Tibial nerve (tissue), 4 donors: ENCODE data around the gene ST6GALNAC6. TPM values are rescaled to one million over a fixed set of nuclear protein-coding genes. Genes with fewer than 3 reads are reported as not detected.

Source experiments
- DNase-seq, 2 donors: peaks; one replicate each; pipeline ENCODE4 v3.0.0-alpha.2; 2019; ENCODE audit warnings: low spot score in 2 of 2
- H3K27ac ChIP-seq, 4 donors: fragments of 200-600 bp; sonication (generic) in 3 of 4; one replicate each; pipeline ENCODE4 v1.5.1; 2017 to 2019; ENCODE audit warnings: mild to moderate bottlenecking in 1 of 4
- H3K27me3 ChIP-seq, 2 donors: fragments of 200-600 bp; sonication (generic) in 1 of 2; one replicate each; pipeline versions ENCODE4 v1.5.1 to v1.6.0; 2017 to 2019
- H3K36me3 ChIP-seq, 3 donors: fragments of 200-600 bp; sonication (generic); one replicate each; pipeline ENCODE4 v1.5.1; 2018 to 2019
- H3K4me1 ChIP-seq, 4 donors: fragments of 200-600 bp; sonication (generic) in 3 of 4; one replicate each; pipeline ENCODE4 v1.5.1; 2017 to 2019
- H3K4me3 ChIP-seq, 4 donors: fragments of 200-600 bp; sonication (generic) in 3 of 4; one replicate each; pipeline ENCODE4 v1.5.1; 2017 to 2019; ENCODE audit warnings: mild to moderate bottlenecking in 1 of 4, moderate library complexity in 1 of 4
- H3K9me3 ChIP-seq, 4 donors: fragments of 200-600 bp; sonication (generic) in 3 of 4; one replicate each; pipeline ENCODE4 v1.5.1; 2017 to 2019
- EP300 ChIP-seq, 2 donors: sonication (generic); formaldehyde crosslinking; IDR thresholded peaks; one replicate each; pipeline ENCODE4 v1.6.1; 2017; ENCODE audit warnings: antibody characterized with exemption in 2 of 2, mild to moderate bottlenecking in 1 of 2
- POLR2A ChIP-seq, 2 donors: fragments of 450-650 bp; IDR thresholded peaks; one replicate each; pipeline ENCODE4 v1.6.1; 2017; ENCODE audit warnings: antibody characterized with exemption in 2 of 2, mild to moderate bottlenecking in 2 of 2, moderate library complexity in 2 of 2
- WGBS, 2 donors: methylation state at CpG; one replicate each; pipeline ENCODE4 v1.1.5; 2018; 5-methylcytosine and 5-hydroxymethylcytosine counted together
- total RNA-seq, 4 donors: library from RNA; depleted of rRNA; stranded (reverse); fragments of >200 nt; gene quantifications; one replicate each; pipeline ENCODE4 v1.1.0, GENCODE V29; 2016
- TF ChIP-seq, protein P1 (sequence below), 5 experiments: fragments of 200-600 bp in 3 of 5; fragments of 450-650 bp in 2 of 5; sonication (generic) in 3 of 5; IDR thresholded peaks; one replicate each; pipeline ENCODE4 v1.5.1; 2016 to 2019; ENCODE audit warnings: antibody characterized with exemption in 5 of 5, mild to moderate bottlenecking in 3 of 5, moderate library complexity in 2 of 5

The ST6GALNAC6 gene
- total RNA-seq, 4 donors from 2014 or later = 108 to 193 (median 172) TPM

DNA sequence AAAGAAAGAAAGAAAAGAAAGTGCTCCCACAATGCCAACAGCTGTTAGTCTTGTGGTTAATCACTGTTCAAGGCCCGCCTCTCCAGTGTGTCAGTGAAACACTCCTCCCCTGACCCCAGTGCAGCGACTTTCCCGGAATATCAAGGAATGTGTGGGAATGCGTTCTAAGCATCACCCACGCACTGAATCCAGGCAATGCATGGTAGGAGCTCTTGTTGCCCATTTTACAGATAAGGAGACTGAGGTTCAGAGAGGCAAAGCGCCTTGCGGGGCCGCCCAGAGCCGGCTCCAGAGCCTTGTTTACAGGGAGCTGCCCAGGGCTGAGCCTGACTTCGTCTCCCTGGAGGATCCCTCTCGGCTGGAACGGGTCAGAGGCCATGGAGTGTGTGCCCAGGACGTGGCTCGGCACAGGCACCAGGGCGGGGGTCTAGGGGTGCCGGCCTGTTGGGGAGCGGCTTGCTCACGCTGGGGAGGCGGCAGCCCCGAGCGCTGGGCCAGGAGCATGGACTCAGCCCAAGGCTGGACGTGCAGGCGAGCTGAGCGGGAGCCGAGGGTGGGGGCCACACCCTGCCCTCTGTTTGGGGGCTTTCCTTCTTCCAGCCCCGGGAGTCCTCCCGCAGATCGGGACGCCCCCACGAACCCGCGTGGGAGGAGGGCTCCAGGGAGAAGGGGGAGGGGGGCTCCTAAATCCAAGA, 823 bp downstream of the ST6GALNAC6 start:
- H3K36me3 ChIP-seq = peaks cover 3 to 28% (median 17%) of the 10 kb centered on the region in 3 donors
- peak overlapping the region; percentile 84 to 97 (median 90) for H3K27ac ChIP-seq
- H3K27me3 ChIP-seq = no peaks in the 10 kb centered on the region
- H3K4me3 ChIP-seq = peak overlapping the region; percentile 76 to 97 (median 86)
- peak in 1 of 2 donors; percentile 67 for DNase-seq
- WGBS, 2 donors = 10 to 12% methylated on average over 9 to 17 of the region's 32 CpGs
- H3K4me1 ChIP-seq = peaks cover 0 to 68% (median 36%) of the 10 kb centered on the region in 4 donors
- peaks cover 0 to 5% (median 0%) of the 10 kb centered on the region in 4 donors for H3K9me3 ChIP-seq
- TF ChIP-seq POLR2A (IDR thresholded peaks at IDR 0.05) (no peak), EP300 (IDR thresholded peaks at IDR 0.05) (peak in 1 of 2 donors; percentile 83)

DNA sequence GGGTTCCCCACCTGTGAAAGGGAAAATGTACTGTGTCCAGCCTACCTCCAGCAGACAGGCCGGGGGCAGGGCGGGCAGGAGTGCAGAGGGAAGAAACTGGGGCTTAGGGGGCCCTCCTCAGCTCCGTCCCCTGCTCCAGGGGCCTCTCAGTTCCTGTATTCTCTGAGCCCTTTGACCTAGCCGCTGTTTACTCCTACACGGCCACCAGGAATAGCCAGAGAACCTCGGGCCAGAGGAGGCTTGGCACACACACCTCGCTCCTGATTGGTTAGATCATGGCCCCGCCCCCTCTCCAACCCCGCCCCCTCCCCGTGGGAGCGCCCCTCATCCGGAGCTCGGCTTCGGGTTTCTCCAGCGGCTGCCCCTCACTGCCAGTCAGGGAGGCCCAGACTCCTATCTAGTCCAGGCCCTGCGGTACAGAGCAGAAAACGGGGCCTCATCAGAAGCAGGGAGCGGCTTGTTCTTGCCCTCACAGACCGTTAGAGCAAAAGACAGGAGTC, 2.2 kb downstream of the ST6GALNAC6 start:
- TF ChIP-seq EP300 (IDR thresholded peaks at IDR 0.05) (peak in 1 of 2 donors; percentile 85), POLR2A (IDR thresholded peaks at IDR 0.05) (peak in 1 of 2 donors; percentile 47)
- TF ChIP-seq, protein P1, sequence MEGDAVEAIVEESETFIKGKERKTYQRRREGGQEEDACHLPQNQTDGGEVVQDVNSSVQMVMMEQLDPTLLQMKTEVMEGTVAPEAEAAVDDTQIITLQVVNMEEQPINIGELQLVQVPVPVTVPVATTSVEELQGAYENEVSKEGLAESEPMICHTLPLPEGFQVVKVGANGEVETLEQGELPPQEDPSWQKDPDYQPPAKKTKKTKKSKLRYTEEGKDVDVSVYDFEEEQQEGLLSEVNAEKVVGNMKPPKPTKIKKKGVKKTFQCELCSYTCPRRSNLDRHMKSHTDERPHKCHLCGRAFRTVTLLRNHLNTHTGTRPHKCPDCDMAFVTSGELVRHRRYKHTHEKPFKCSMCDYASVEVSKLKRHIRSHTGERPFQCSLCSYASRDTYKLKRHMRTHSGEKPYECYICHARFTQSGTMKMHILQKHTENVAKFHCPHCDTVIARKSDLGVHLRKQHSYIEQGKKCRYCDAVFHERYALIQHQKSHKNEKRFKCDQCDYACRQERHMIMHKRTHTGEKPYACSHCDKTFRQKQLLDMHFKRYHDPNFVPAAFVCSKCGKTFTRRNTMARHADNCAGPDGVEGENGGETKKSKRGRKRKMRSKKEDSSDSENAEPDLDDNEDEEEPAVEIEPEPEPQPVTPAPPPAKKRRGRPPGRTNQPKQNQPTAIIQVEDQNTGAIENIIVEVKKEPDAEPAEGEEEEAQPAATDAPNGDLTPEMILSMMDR (IDR thresholded peaks at IDR 0.05) = no peak
- peaks cover 0 to 58% (median 30%) of the 10 kb centered on the region in 4 donors for H3K4me1 ChIP-seq
- H3K27me3 ChIP-seq = no peaks in the 10 kb centered on the region
- peaks cover 0 to 13% (median 0%) of the 10 kb centered on the region in 4 donors for H3K9me3 ChIP-seq
- WGBS, 2 donors = 4 to 8% methylated on average over 10 to 19 of the region's 19 CpGs
- H3K27ac ChIP-seq = peak overlapping the region; percentile 84 to 97 (median 90)
- DNase-seq = peak; percentile 84 to 90
- H3K4me3 ChIP-seq = peak overlapping the region; percentile 76 to 97 (median 86)
- peaks cover 3 to 41% (median 26%) of the 10 kb centered on the region in 3 donors for H3K36me3 ChIP-seq

DNA sequence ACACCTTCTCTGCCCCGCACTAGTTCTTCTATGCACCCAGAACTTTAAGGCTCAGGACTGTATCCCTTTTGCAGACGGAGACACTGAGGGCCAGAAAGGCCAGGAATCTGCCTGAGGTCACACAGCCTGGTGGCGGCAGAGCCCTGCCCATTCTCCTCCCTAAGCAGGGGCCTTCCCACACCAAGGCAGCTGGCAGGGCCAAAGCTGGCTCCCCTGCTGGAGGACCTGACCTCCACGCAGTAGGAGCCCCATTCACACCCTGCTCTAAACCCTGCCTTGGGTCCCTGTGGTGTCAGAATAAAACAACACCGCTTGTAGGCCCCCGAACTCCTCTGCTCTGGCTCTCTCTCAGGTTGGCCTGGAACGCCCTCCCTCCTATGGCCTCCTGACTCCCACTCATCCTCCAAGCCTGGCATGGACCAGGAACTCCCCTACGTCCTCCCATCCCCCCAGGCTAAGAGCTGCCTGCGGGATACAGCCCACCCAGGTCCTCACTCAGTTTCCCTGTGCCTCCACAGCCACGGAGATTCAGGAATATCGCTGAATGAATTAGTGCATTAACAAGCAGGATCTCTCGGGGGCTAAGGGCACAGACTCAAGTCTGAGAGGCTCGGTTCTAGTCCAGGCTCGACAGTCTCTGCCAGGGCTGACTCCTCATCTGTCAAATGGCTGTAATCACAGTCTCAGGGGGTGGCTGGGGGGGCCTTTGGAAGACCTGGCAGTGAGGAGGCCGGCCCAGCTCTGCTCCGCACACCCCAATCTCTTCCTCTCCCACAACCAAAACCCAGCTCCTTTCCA, 2.8 kb downstream of the ST6GALNAC6 start:
- peak overlapping the region; percentile 84 to 97 (median 90) for H3K27ac ChIP-seq
- H3K36me3 ChIP-seq = peaks cover 3 to 48% (median 26%) of the 10 kb centered on the region in 3 donors
- WGBS, 2 donors = 48 to 57% methylated on average over 13 to 15 of the region's 16 CpGs
- peaks cover 0 to 13% (median 0%) of the 10 kb centered on the region in 4 donors for H3K9me3 ChIP-seq
- TF ChIP-seq, protein P1 (IDR thresholded peaks at IDR 0.05) = no peak
- no peak for TF ChIP-seq EP300 (IDR thresholded peaks at IDR 0.05)
- no peak for TF ChIP-seq POLR2A (IDR thresholded peaks at IDR 0.05)
- peaks cover 0 to 51% (median 28%) of the 10 kb centered on the region in 4 donors for H3K4me1 ChIP-seq
- no peaks in the 10 kb centered on the region for H3K27me3 ChIP-seq
- H3K4me3 ChIP-seq = peak overlapping the region; percentile 76 to 97 (median 86)
- DNase-seq = no peak

DNA sequence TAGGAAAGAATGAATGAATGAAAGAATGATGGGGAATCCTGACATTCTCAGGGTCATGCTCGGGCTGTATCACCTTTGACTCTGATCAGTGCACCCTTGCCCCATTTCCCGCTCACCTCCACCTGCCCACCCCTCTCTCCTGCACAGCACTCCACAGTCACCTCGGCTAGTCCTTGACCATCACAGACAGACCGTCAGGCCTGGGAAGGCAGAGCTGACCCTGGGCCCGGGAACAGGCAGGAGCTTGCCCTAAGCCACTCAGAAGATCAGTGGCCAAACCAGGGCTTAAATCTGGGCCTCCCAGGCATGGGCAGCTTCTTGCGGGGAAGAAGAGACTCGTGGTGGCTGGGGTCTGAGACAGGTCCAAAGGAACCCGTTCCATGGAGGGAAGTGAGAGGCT, 3.6 kb downstream of the ST6GALNAC6 start:
- Histone ChIP-seq H3K36me3 (peaks cover 3 to 55% (median 27%) of the 10 kb centered on the region in 3 donors), H3K4me3 (no peak overlapping the region)

DNA sequence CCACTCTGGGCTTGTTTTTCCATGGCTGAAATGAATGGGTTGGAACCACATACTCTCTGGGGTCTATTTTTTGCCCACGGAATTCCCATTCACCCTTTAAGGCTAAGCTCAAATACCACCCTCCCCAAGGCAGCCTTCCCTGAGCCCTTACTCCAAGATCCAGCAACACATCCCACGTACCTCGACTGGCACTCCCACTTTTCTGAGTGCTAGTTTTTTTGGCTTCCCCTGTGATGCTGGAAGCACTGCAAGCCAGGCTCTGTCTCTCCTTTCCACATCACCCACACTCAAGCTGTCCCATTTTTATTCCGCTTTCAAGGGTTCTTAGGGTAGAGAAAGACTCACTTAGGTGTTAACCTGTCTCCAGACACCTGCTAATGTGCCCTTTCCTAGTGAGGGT, 6.0 kb downstream of the ST6GALNAC6 start:
- Histone ChIP-seq H3K27me3 (no peaks in the 10 kb centered on the region), H3K27ac (no peak overlapping the region), H3K4me1 (peaks cover 0 to 31% (median 20%) of the 10 kb centered on the region in 4 donors), H3K36me3 (peaks cover 5 to 80% (median 35%) of the 10 kb centered on the region in 3 donors), H3K9me3 (peaks cover 0 to 13% (median 0%) of the 10 kb centered on the region in 4 donors), H3K4me3 (no peak overlapping the region)
- no peak for DNase-seq
- TF ChIP-seq EP300 (IDR thresholded peaks at IDR 0.05) (no peak), POLR2A (IDR thresholded peaks at IDR 0.05) (no peak)
- TF ChIP-seq, protein P1 (IDR thresholded peaks at IDR 0.05) = no peak
- 95 to 96% methylated on average over 4 of the region's 4 CpGs for WGBS, 2 donors

More for the DNA sequence above, 3.6 kb downstream of the ST6GALNAC6 start:
- no peaks in the 10 kb centered on the region for H3K27me3 ChIP-seq
- no peak for TF ChIP-seq EP300 (IDR thresholded peaks at IDR 0.05)
- TF ChIP-seq POLR2A (IDR thresholded peaks at IDR 0.05) = no peak
- TF ChIP-seq, protein P1 (IDR thresholded peaks at IDR 0.05) = no peak
- H3K9me3 ChIP-seq = peaks cover 0 to 13% (median 0%) of the 10 kb centered on the region in 4 donors
- 94 to 100% methylated on average over 8 of the region's 8 CpGs for WGBS, 2 donors
- H3K4me1 ChIP-seq = peaks cover 0 to 43% (median 26%) of the 10 kb centered on the region in 4 donors
- peak overlapping the region; percentile 84 to 97 (median 90) for H3K27ac ChIP-seq
- DNase-seq = no peak
